SH-SY5Y (cell line): Measurements from ENCODE around the gene STRBP.

Experiments used
- GATA2 ChIP-seq: IDR thresholded peaks from 2 replicates; pipeline ENCODE4 v1.6.1; 2011; ENCODE audit warnings: mild to moderate bottlenecking, low read depth, low read length
- GATA3 ChIP-seq: IDR thresholded peaks from 2 replicates; pipeline ENCODE4 v1.6.1; 2011; ENCODE audit warnings: low read depth, mild to moderate bottlenecking, low read length, moderate library complexity

STRBP gene

GRCh38 chr9:123149067-123149466, 119.3 kb downstream of the STRBP start:
- TF ChIP-seq GATA2 (no peak), GATA3 (no peak)

- TF ChIP-seq GATA3 (no peak), GATA2 (no peak)
Observed at GRCh38 chr9:123138163-123138562, 130.2 kb downstream of the STRBP start.

GRCh38 chr9:123135430-123135829, 133.0 kb downstream of the STRBP start:
- TF ChIP-seq GATA2 (no peak), GATA3 (no peak)

GRCh38 chr9:123132696-123133095, 135.7 kb downstream of the STRBP start:
- TF ChIP-seq GATA3: no peak
- no peak for TF ChIP-seq GATA2

- TF ChIP-seq GATA2: no peak
- TF ChIP-seq GATA3: no peak
Observed at GRCh38 chr9:123131993-123132392, 136.4 kb downstream of the STRBP start.

- TF ChIP-seq GATA3 (no peak), GATA2 (no peak)
Observed at GRCh38 chr9:123131258-123131657, 137.1 kb downstream of the STRBP start.

GRCh38 chr9:123129423-123129822, 139.0 kb downstream of the STRBP start:
- TF ChIP-seq GATA3 (no peak), GATA2 (no peak)

- TF ChIP-seq GATA3 (no peak), GATA2 (no peak)
Observed at GRCh38 chr9:123128591-123128990, 139.8 kb downstream of the STRBP start.

GRCh38 chr9:123127512-123128075, 140.8 kb downstream of the STRBP start:
- TF ChIP-seq GATA3 (no peak), GATA2 (no peak)

GRCh38 chr9:123121457-123121856, 146.9 kb downstream of the STRBP start:
- TF ChIP-seq GATA2 (no peak), GATA3 (no peak)

- no peak for TF ChIP-seq GATA3
- no peak for TF ChIP-seq GATA2
Observed at GRCh38 chr9:123120953-123121352, 147.4 kb downstream of the STRBP start.

GRCh38 chr9:123120131-123120530, 148.3 kb downstream of the STRBP start:
- no peak for TF ChIP-seq GATA2
- no peak for TF ChIP-seq GATA3

- TF ChIP-seq GATA3 (no peak), GATA2 (no peak)
Observed at GRCh38 chr9:123119566-123119965, 148.8 kb downstream of the STRBP start.

GRCh38 chr9:123116036-123116435, 152.3 kb downstream of the STRBP start:
- no peak for TF ChIP-seq GATA2
- no peak for TF ChIP-seq GATA3

- no peak for TF ChIP-seq GATA3
- TF ChIP-seq GATA2: no peak
Observed at GRCh38 chr9:123115146-123115913, 153.1 kb downstream of the STRBP start.
